ENCODE results near the gene PLCL2.

- TF ChIP-seq ZNF274 (IDR thresholded peaks at IDR 0.05; ENCODE audit: low read depth, low read length) (no peak), SUZ12 (IDR thresholded peaks at IDR 0.05; ENCODE audit: extremely low read depth, insufficient read depth, insufficient read length) (no peak), YY1 (IDR thresholded peaks at IDR 0.05; ENCODE audit: insufficient read depth, insufficient read length) (no peak)
Observed at GRCh38 chr3:16985608-16986007, 100.9 kb downstream of the PLCL2 start.
